ENCODE results near the gene ADAMTSL3. TPM values are rescaled to one million over a fixed set of nuclear protein-coding genes. Genes with fewer than 3 reads are reported as not detected.

ADAMTSL3 gene
- total and polyA plus RNA-seq, 2 donors (not counting 1 experiment from before 2014, with no cell fraction given): 0.14 to 0.17 TPM

GRCh38 chr15:83893308-83893707 lies 239.4 kb downstream of the ADAMTSL3 start:
- H3K27ac ChIP-seq (ENCODE audit: insufficient read depth, low read length): no peak overlapping the region
- no peaks in the 10 kb centered on the region for H3K4me1 ChIP-seq (ENCODE audit: control insufficient read depth, extremely low read depth, insufficient read depth, low read length)
- no peak overlapping the region for H3K4me3 ChIP-seq (replicated peaks in 1 of 4; ENCODE audit: control extremely low read depth in 1 of 4, insufficient read depth in 1 of 4, low read depth in 3 of 4, low read length in 4 of 4)
- no peak overlapping the region for H2AFZ ChIP-seq (ENCODE audit: low read length)
- H3K36me3 ChIP-seq (ENCODE audit: control insufficient read depth, insufficient read depth, low read length): no peaks in the 10 kb centered on the region
- no peak overlapping the region for H3K9ac ChIP-seq (ENCODE audit: insufficient read depth, low read length)
- H4K20me1 ChIP-seq (ENCODE audit: control insufficient read depth, extremely low read depth, insufficient read depth, low read length): no peaks in the 10 kb centered on the region
- H3K4me2 ChIP-seq (ENCODE audit: extremely low read depth, insufficient read depth, low read length): no peak overlapping the region
- no peak for DNase-seq (ENCODE audit: low read depth in 2 of 2)
- TF ChIP-seq EZH2 (IDR thresholded peaks at IDR 0.05; ENCODE audit: low read length, missing control alignments) (no peak), CTCF (conservative IDR thresholded peaks at IDR 0.05 in 1 of 2, IDR thresholded peaks at IDR 0.05 in 1 of 2; ENCODE audit: low read depth in 1 of 2, low read length in 2 of 2) (no peak)
- H3K79me2 ChIP-seq (ENCODE audit: control insufficient read depth, insufficient read depth, low read length): no peaks in the 10 kb centered on the region
- no peaks in the 10 kb centered on the region for H3K9me3 ChIP-seq (ENCODE audit: control insufficient read depth, insufficient read depth, low read depth, low read length)
- no peaks in the 10 kb centered on the region for H3K27me3 ChIP-seq (ENCODE audit: control insufficient read depth, insufficient read depth, low read length)

- Histone ChIP-seq H3K27ac (ENCODE audit: insufficient read depth, low read length) (no peak overlapping the region), H3K36me3 (ENCODE audit: control insufficient read depth, insufficient read depth, low read length) (no peaks in the 10 kb centered on the region), H3K4me2 (ENCODE audit: extremely low read depth, insufficient read depth, low read length) (no peak overlapping the region), H3K9ac (ENCODE audit: insufficient read depth, low read length) (no peak overlapping the region), H3K27me3 (ENCODE audit: control insufficient read depth, insufficient read depth, low read length) (no peaks in the 10 kb centered on the region), H3K79me2 (ENCODE audit: control insufficient read depth, insufficient read depth, low read length) (no peaks in the 10 kb centered on the region), H3K4me3 (replicated peaks in 1 of 4; ENCODE audit: control extremely low read depth in 1 of 4, insufficient read depth in 1 of 4, low read depth in 3 of 4, low read length in 4 of 4) (no peak overlapping the region), H3K4me1 (ENCODE audit: control insufficient read depth, extremely low read depth, insufficient read depth, low read length) (no peaks in the 10 kb centered on the region), H2AFZ (ENCODE audit: low read length) (no peak overlapping the region), H4K20me1 (ENCODE audit: control insufficient read depth, extremely low read depth, insufficient read depth, low read length) (no peaks in the 10 kb centered on the region), H3K9me3 (ENCODE audit: control insufficient read depth, insufficient read depth, low read depth, low read length) (no peaks in the 10 kb centered on the region)
- DNase-seq (ENCODE audit: low read depth in 2 of 2): no peak
- no peak for TF ChIP-seq EZH2 (IDR thresholded peaks at IDR 0.05; ENCODE audit: low read length, missing control alignments)
- no peak for TF ChIP-seq CTCF (conservative IDR thresholded peaks at IDR 0.05 in 1 of 2, IDR thresholded peaks at IDR 0.05 in 1 of 2; ENCODE audit: low read depth in 1 of 2, low read length in 2 of 2)
These were observed 243.1 kb downstream of the ADAMTSL3 start for GRCh38 chr15:83897037-83897436.

- no peak for DNase-seq (ENCODE audit: low read depth in 2 of 2)
- H3K4me2 ChIP-seq (ENCODE audit: extremely low read depth, insufficient read depth, low read length): no peak overlapping the region
- H3K4me1 ChIP-seq (ENCODE audit: control insufficient read depth, extremely low read depth, insufficient read depth, low read length): no peaks in the 10 kb centered on the region
- H4K20me1 ChIP-seq (ENCODE audit: control insufficient read depth, extremely low read depth, insufficient read depth, low read length): no peaks in the 10 kb centered on the region
- no peaks in the 10 kb centered on the region for H3K79me2 ChIP-seq (ENCODE audit: control insufficient read depth, insufficient read depth, low read length)
- H2AFZ ChIP-seq (ENCODE audit: low read length): no peak overlapping the region
- no peaks in the 10 kb centered on the region for H3K9me3 ChIP-seq (ENCODE audit: control insufficient read depth, insufficient read depth, low read depth, low read length)
- TF ChIP-seq EZH2 (IDR thresholded peaks at IDR 0.05; ENCODE audit: low read length, missing control alignments) (no peak), CTCF (conservative IDR thresholded peaks at IDR 0.05 in 1 of 2, IDR thresholded peaks at IDR 0.05 in 1 of 2; ENCODE audit: low read depth in 1 of 2, low read length in 2 of 2) (no peak)
- no peaks in the 10 kb centered on the region for H3K36me3 ChIP-seq (ENCODE audit: control insufficient read depth, insufficient read depth, low read length)
- H3K27me3 ChIP-seq (ENCODE audit: control insufficient read depth, insufficient read depth, low read length): no peaks in the 10 kb centered on the region
- no peak overlapping the region for H3K4me3 ChIP-seq (replicated peaks in 1 of 4; ENCODE audit: control extremely low read depth in 1 of 4, insufficient read depth in 1 of 4, low read depth in 3 of 4, low read length in 4 of 4)
- no peak overlapping the region for H3K9ac ChIP-seq (ENCODE audit: insufficient read depth, low read length)
- no peak overlapping the region for H3K27ac ChIP-seq (ENCODE audit: insufficient read depth, low read length)
These were observed 244.4 kb downstream of the ADAMTSL3 start for GRCh38 chr15:83898361-83898760.
